GM21526 (cell line): ENCODE measurements around the gene CLCN3.
"Not testable (repeated sequence)": the region's sequence is repeated elsewhere in the genome, so short reads cannot be mapped to it uniquely, and the experiment has no call there.

ENCODE experiments used
- ATAC-seq: cut with Tn5 transposase; IDR thresholded peaks from one replicate; pipeline ENCODE4 v1.9.1; 2021; ENCODE audit warnings: moderate library complexity; ENCODE audit not compliant: unreplicated experiment, low FRiP score

Gene CLCN3

GRCh38 chr4:169678951-169679591, 58.7 kb downstream of the CLCN3 start:
- ATAC-seq = not testable (repeated sequence)

- no peak for ATAC-seq
These were observed 62.1 kb downstream of the CLCN3 start for GRCh38 chr4:169682372-169683047.

GRCh38 chr4:169689681-169690080, 69.3 kb downstream of the CLCN3 start:
- no peak for ATAC-seq

GRCh38 chr4:169690787-169691186, 70.4 kb downstream of the CLCN3 start:
- ATAC-seq = no peak

GRCh38 chr4:169698331-169698730, 78.0 kb downstream of the CLCN3 start:
- ATAC-seq = no peak

GRCh38 chr4:169707958-169708643, 87.7 kb downstream of the CLCN3 start:
- ATAC-seq = no peak

- no peak for ATAC-seq
These were observed 95.4 kb downstream of the CLCN3 start for GRCh38 chr4:169715826-169716225.

- ATAC-seq = no peak
These were observed 96.3 kb downstream of the CLCN3 start for GRCh38 chr4:169716677-169717076.

- no peak for ATAC-seq
These were observed 100.2 kb downstream of the CLCN3 start for GRCh38 chr4:169720529-169720928.

- ATAC-seq = no peak
These were observed 103.0 kb downstream of the CLCN3 start for GRCh38 chr4:169723207-169723965.

- no peak for ATAC-seq
These were observed 103.9 kb downstream of the CLCN3 start for GRCh38 chr4:169724260-169724659.

- peak; percentile 57 for ATAC-seq
These were observed 107.2 kb downstream of the CLCN3 start for GRCh38 chr4:169727616-169728015.

- ATAC-seq = no peak
These were observed 110.2 kb downstream of the CLCN3 start for GRCh38 chr4:169730564-169730963.

- ATAC-seq = not testable (repeated sequence)
These were observed 118.2 kb downstream of the CLCN3 start for GRCh38 chr4:169738604-169739003.

GRCh38 chr4:169741569-169741968, 121.2 kb downstream of the CLCN3 start:
- ATAC-seq = no peak

GRCh38 chr4:169744601-169745000, 124.2 kb downstream of the CLCN3 start:
- no peak for ATAC-seq

GRCh38 chr4:169745291-169745690, 124.9 kb downstream of the CLCN3 start:
- ATAC-seq = no peak

- no peak for ATAC-seq
These were observed 136.7 kb downstream of the CLCN3 start for GRCh38 chr4:169756971-169757574.

GRCh38 chr4:169757575-169758184, 137.3 kb downstream of the CLCN3 start, which contains the start of gene HPF1:
HPF1 (minus strand) TSS chr4:169757944; CDS start chr4:169757877, 67 bp downstream.
- ATAC-seq = peak; percentile 97

GRCh38 chr4:169758401-169758962, 138.1 kb downstream of the CLCN3 start:
- no peak for ATAC-seq
